GM18507 (cell line): ENCODE measurements around the gene COL13A1.

Experiments
- DNase-seq: peaks from one replicate; pipeline ENCODE4 v3.0.0; 2011; ENCODE audit warnings: low read depth; ENCODE audit not compliant: insufficient read length; ENCODE audit errors: extremely low spot score
- FAIRE-seq: peaks from 2 replicates; lab custom pipeline; 2011; peaks lifted over from hg19 to GRCh38; lab: Jason Lieb, UNC

COL13A1 gene

DNA sequence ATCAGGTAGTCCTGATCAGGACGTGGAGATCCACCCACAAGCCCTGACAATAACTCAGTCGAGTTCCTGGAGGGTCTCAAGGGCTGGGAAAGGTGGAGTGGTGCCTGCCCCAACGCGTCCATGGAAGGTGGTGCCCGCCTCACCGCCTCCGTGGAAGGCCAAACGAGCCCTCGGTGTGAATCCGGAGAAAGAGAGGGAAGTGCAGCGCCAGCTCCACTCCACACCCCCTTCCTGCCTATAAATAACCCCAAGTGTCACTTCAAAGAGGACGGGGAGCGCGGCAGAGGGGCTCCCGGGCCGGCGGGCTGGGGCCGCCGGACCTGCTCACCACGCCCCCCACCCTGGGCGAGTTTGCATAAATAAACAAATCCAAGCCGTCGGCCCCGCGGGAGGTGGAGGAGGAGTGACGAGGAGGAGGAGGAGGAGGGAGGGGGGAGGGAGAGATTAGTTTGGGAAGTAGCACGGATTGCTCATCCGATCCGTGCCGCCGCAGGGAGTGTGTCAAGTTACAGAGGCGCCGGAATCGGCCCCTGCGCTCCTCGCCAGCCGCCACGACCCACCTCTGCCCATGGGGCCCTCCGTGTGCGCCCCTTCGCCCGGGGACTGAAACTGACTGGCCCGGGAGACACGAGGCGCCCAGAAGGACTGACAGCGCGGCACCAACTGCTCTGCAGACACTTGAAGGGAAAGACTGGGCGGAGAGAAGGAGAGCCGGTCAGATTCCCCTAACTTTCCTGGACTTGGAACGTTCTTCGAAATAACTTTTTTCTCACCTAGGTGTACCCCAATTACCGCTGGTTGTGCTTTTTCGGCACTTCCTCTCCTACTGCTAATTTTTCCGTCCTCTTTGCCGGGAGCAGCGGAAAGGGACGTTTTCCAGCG, at the start of gene COL13A1:
Gene COL13A1 (plus strand): TSS at position 473 of the 882 bp plus-strand sequence. CDS start 518 bp downstream, outside the sequence.
- no peak for DNase-seq
- FAIRE-seq = no peak

DNA sequence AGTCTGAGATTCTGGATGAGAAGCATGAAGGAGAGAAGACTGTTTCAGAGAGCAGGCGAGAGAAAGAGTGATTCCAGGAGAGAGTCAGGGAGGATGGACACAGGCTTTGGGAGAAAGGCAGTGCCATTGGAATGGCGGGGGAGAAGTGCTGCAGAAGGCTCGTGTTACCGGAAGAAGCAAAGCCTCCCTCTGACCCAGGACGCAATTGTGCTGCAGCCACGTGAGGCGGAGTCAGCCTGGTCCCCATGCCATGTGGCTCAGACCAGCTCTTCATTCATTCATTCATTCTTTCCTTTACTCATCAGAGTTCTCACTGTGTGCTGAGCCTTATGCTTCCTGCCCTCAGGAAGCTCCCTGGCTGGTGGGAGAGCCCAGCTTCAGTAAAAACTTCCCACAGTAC, 49.2 kb upstream of the COL13A1 start:
- FAIRE-seq = no peak
- DNase-seq = no peak

DNA sequence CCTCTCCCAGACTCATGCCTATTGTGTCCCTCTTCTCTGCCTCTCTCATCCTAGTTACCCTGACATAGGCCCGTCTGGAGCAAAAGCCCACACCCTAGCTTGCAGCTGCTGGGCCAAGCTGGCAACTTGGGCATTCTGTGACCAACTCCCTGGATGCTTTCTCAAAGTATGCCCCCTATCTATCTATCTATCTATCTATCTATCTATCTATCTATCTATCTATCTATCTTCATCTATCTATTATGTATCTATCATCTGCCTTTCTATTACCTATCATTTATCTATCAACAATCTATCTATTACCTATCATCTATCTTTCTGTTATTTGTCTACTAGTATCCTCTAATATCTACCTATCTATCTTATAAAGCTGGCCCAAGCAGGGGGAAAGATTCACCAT, 45.4 kb upstream of the COL13A1 start:
- DNase-seq (no peak), FAIRE-seq (no peak)

DNA sequence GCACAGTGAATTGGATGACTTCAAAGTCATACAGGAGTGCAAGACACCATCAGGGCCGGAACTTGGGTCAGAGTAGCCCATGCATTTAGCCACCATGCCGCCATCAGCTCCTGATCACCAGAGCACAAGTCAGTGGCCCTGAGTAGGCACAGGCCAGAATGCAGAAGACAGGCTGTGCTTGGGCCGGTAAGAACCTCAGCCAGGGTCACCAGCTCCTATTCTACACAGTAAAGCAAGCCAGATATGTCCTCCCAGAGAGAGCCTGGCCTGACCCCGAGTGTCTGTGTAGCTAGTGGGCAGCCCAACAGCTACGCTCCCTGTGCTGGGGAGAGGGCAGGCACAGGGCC, 44.5 kb upstream of the COL13A1 start:
- DNase-seq (no peak), FAIRE-seq (no peak)

DNA sequence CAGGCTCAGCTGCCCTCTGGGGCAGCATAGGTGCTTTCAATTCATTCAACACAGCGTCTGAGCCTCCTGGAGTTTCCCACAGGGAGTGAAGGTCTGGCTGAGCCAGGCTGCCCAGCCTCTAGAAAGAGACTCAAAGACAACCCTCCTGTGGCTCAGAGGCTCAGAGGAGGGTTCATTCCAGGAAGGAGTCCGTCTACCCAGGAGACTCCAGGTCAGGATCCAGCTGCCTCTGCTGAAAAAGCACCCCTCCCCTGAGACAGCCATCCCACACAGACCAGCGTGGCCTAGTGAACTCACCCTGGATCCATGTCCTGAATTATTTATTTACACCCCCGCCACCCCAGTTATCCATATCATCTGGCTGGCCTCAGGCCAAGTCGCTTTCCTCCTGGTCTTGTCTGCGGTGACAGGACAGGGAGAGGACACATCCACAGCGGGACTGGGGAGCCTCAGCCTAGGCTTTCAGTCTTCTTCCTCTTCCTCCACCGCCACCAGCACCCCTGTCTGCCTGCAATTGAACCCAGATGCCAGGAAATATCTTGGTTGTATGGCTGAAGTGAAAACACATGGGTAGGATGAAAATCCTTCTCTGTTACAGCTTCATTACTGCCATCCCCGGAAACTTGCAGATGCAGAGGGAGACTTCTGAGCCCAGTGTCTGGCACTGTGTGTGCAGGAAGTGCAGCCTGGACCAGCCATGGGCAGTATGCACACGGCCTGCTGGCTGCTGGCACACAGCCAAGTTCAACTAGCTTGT, 44.0 kb upstream of the COL13A1 start:
- no peak for DNase-seq
- FAIRE-seq = no peak

DNA sequence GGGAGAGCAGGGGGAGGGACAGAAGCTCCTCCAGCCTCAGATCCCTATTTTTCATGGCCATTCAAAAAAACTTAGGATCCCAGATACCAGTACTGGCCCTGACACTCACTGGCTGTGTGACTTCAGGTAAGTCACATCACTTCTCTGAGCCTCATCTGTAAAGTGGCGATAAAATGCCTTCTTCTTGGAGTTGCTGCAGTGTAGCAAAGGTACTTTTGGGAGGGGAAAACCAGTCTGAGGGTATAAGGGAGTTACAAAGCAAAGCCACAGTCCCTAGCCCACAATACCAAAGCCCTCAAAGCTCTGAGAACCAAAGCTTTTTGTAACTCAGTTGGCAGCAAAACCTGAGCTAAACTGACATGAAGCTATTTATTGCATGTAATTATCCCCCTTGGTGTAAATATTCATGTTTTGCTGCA, 43.4 kb upstream of the COL13A1 start:
- DNase-seq (no peak), FAIRE-seq (no peak)

DNA sequence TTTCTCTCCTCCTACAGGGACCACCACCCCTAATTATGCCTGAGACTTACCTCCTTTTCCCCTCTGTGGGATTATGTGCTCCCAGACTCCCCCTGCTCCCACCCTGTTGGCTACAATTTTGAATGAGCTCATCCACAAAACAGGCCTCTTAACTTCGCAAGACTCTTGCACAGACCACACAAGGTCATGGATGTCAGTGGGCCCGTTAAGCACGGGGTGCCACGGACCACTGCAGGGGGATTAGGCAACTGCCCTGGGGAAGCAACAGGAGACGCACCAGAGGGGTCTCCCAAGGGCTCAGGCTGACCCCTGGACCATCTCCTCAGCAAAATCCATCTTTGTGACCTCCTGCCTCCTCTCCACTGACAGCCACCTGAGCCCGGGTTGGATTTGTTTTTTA, 42.1 kb upstream of the COL13A1 start:
- FAIRE-seq (no peak), DNase-seq (no peak)

DNA sequence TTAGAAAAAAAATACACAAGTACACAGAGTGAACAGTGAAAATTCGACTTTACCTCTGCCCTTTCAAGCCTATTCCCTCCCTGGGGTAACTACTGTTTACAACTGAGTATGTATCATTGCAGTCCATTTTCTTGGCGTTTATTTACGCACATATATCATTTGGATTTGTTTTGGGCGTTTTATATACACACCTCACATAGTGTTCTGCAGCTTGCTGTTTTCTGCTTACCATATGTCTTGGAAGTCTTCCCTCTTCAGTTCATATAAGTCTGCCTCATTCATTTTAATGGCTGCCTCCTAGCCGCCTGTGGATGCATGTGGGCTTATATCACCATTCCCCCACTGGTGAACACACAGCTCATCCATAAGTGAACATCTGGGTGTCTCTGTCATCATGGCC, 41.6 kb upstream of the COL13A1 start:
- no peak for DNase-seq
- no peak for FAIRE-seq

DNA sequence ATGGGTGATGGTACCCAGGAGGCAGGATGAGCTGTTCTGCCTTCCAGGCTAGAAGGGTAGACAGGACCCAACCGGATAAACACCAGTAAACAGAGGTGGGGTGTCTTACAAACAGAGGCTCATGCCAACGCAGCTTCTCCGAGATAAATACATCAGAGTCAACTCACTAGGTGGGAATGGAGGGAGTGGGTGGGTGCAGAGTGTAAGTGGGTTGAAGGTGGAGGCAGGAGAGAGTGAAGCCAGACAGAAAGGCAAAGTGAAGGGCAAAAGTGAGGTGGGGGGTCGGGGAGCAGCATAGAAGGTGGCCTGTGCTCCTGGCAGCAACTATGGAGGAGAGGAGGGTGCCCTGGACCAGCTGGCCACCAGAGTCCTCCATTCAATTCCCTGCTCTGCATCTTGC, 40.4 kb upstream of the COL13A1 start:
- DNase-seq = no peak
- FAIRE-seq = no peak

DNA sequence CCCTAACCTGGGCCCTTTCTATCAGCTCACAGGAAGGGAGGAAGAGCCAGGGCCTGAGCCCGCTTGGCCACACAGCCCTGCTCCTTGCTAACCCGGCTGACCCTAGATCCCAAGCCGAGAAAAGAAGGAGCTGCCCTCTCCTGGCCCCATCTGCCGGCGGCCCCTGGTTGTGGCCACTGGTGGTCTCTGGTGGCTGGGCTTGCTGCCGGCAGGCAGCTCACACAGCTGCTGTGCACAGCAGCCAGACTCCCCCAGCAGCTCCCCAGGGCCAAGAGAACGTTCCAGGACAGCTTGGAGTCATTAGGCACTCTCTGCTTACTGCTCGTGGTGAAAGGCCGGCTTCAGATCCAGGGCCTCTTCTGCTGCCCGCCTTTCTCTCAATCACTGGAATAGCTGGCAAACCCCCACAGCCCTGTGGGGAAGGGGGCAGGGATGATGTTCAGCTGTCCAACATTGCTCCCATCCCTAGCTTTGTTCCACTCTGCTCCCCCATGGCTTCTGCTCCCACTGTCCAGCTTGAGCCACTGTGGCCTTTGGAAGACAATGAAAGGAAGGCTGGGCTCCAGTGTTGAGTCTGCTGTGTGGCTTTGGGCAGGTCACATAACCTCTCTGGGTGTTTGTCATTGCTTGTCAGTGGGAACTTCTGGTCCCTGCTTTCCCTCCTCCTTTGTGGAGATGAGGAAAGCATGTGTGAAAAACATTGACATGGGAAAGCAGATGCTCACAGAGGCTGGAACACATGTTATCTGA, 35.4 kb upstream of the COL13A1 start:
- FAIRE-seq = no peak
- no peak for DNase-seq

DNA sequence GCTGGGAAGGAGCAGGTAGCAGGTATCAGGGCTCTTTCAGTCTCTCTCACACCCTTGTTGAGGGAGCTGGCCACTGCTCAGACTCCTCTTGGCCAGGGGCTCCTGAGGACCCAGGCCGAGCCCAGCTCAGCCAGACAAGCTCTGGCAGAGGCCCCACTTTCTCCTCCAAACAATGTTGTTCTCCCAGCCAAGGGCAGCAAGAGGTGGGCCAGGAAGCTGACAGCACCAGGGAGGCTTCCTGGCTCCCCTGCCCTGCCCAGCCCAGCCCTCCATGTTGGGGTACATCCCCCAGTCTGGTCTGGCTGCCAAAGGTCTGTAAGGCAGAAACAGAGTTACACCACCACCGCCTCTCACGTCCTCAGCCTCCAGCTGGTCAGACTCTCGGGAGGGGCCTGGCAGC, 33.9 kb upstream of the COL13A1 start:
- DNase-seq (no peak), FAIRE-seq (no peak)

DNA sequence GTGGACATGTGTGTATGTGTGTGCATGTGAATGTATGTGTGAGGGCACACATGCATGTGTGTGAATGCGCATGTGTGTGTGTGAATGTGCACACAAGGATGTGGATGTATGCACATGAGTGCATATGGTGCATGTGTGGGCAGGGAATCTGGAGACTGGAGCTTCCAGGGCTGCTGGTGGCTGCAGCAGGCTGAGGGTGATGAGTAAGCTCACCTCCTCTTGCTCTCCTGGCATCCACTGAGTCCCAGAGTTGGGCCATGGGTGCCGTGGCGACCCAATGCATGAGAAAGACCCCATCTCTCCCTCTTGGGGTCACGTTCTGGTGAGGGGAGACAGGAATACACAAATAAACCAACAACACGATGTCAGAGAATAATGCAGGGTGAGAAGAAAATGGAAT, 33.3 kb upstream of the COL13A1 start:
- no peak for FAIRE-seq
- no peak for DNase-seq

DNA sequence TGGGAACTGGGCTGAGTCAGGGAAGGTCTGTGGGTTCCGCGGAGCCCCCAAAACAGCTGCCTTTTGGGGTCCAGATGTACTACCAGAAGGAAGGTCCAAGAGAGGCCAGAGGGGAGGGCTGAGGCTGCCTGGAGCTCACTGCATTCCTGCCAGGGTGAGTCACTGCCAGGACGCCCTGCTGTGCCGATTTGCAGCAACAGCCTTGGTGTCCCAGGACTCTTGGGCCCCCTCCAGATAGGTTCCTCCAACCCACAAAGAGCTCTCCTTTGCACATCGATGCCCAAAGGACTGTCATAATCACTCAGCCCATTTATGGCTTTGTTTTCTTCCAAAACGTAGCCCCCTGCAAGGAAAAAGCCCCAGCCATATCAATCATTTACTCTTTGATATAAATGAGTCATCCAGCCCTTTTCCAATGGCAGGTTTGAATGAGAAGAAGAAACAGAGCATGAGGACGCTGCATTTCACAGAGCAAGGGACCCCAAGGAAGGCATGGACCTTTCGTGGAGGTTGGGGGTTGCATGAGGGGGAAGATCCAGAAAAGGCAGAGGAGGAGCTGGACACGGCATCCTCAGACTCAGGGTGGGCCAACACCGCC, 32.2 kb upstream of the COL13A1 start:
- FAIRE-seq (no peak), DNase-seq (no peak)

DNA sequence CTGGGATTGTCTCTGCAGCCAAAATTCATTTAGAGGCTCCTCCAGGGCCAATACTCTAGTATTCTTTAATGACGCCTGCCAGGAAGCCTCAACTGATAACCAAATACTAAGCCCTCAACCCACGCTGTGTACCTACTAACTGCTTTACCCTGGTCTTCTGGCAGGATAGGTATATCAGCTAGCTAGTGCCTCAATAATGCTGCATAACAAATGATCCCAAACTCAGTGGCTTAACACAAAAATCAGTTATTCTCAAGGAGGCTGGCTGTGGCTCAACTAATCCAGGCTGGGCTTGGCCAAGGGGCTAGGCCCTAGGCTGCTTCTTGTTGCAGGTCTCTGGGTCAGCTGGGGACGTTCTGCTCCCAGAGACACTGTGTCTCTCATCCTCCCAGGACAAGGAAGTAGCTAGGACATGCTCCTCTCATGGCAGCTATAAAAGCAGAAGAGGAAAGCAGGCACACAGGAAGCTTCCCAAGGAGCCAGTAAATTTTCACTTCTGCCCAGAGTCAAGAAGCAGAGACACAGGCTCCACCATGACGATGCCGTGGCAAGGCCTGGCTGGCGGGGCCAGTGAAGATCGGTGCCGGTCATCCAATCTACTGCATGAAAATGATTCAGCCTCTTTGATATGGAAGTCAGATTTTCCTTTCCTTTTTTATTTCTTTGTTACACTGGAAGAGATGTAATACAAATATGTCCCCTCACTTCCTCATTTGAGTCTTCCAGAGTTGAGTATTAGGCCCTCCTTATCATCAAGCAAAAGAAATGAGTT, 28.6 kb upstream of the COL13A1 start:
- FAIRE-seq (no peak), DNase-seq (no peak)

DNA sequence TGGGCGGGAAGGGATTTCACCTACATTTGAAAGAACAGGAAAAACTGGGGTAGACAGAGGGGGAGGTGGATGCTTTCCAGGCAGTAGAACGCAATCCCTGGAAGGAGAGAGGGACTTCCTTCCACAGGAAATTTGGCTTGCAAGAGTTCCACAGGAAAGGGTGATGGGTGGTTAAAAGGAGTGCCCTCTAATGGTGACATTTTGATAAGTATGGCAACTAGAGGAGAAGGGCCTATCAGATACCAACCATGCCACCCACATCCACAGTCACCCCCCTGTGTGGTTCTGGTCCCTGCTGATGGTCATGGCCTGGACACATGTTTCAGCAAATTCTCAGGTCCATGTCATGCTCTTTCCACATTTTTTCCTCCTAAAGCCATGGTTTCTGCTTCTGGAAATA, 27.1 kb upstream of the COL13A1 start:
- no peak for DNase-seq
- FAIRE-seq = no peak

DNA sequence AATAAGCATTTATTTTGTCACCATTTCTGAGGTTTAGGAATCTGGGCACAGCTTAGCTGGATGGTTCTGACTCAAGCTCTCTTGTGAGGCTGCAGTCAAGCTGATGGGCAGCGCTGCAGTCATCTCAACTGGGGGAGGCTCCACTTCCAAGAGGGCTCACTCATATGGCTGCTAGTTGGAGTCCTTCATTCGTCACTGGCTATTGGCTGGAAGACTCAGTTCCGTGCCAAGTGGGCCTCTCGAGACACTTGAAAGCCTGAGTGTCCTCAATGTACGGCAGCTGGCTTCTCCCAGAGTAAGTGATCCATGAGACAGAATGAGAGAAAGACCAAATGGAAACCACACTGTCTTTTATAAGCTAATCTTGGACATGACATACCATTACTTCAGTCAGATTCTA, 21.6 kb upstream of the COL13A1 start:
- FAIRE-seq (no peak), DNase-seq (no peak)

DNA sequence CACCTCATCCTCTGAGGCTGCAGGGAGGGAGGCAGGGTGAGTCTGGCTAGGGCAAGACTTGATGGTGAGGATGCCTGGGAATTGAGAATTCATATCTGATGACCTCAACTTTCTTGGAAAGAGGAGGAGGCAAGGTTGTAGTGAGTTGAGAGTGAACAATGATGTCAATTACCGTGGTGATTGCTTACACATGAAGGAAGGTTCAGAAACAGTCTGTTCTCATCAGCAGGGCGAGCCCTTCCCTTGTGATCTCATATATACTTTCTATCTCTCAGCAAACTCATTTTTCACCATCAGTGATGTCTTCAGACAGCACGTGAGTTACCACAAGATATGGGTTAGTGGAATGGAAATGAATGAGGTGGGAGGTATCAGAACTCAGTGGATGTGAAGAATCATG, 20.1 kb upstream of the COL13A1 start:
- no peak for FAIRE-seq
- no peak for DNase-seq

DNA sequence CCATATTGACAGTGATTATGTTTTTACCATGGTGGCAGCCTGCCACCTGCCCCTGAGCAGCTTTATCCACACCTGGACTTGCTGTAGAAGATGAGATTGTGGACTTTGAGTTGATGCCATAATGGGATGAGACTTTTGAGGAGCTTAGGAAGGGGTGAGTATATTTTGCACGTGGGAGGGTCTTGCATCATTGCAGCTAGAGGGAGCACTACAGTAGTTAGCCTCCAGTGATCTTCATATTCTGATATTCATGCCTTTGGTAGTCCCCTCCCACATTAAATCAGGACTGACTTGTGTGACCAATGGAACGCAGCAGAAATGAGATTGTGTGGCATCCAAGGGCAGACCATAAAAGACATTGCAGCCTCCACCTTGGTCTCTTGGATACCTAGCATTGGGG, 18.2 kb upstream of the COL13A1 start:
- no peak for FAIRE-seq
- no peak for DNase-seq

DNA sequence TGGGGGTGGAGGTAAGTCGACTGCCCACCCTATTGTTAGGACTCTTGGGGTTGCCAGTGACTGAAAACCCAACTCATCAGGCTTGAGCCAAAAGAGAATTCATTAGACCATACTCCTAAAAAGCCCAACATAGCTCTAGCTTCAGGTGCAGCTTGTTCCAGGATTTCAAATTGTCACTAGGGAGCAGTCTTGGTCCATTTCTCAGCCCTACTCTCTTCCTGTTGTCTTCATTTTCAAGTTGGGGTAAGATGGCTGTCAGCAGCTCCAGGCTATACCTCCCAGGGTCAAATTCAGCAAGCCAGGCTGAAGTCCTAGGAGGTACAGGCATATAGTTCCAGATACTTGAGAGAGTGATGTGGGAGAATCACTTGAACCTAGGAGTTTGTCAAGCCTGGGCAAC, 14.9 kb upstream of the COL13A1 start:
- no peak for FAIRE-seq
- no peak for DNase-seq
